HK-2 (cell line): Measurements from ENCODE around the gene ARID5A.
A peak's percentile ranks its signal among the peaks of the same experiment; 100 is the strongest.
"Not testable (repeated sequence)": the region's sequence is repeated elsewhere in the genome, so short reads cannot be mapped to it uniquely, and the experiment has no call there.

Source experiments
- DNase-seq: peaks from one replicate; pipeline ENCODE4 v3.0.0-alpha.2; 2018; ENCODE audit not compliant: unreplicated experiment

The ARID5A gene, protein sequence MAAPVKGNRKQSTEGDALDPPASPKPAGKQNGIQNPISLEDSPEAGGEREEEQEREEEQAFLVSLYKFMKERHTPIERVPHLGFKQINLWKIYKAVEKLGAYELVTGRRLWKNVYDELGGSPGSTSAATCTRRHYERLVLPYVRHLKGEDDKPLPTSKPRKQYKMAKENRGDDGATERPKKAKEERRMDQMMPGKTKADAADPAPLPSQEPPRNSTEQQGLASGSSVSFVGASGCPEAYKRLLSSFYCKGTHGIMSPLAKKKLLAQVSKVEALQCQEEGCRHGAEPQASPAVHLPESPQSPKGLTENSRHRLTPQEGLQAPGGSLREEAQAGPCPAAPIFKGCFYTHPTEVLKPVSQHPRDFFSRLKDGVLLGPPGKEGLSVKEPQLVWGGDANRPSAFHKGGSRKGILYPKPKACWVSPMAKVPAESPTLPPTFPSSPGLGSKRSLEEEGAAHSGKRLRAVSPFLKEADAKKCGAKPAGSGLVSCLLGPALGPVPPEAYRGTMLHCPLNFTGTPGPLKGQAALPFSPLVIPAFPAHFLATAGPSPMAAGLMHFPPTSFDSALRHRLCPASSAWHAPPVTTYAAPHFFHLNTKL

DNA sequence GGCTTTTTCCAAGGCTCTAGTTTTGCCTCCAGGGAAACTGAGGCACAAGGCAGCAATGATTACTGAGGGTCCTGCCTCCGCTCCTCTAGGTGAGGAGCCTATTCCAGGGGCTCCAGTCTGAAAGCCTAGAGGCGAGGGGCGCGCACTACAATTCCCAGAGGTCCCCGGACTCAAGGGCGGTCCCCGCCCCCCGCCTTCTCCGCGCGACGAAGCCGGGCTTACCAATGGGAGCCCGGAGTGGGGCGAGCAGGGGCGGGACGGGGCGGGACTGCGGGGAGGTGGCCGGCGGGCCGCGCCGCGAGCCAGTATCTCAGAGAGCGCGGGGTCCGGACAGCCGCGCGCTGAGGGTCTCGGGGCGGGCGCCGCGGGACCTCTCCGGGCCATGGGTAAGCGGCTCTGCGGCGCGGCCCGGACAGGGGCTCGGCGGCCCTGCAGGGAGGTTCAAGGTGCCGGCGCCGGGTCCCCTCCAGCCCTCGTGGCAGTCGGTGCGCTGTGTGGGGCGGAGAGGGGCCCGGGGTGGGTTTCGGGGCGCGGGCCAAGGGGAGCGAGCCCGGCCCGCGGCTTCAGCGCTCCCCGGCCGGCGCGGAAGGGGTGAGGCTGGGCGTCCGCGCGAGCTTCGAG is at the start of gene ARID5A:
Gene ARID5A (plus strand): TSS at position 308 of the 621 bp plus-strand sequence. CDS start 75 bp downstream, at position 383.
- DNase-seq, result peak; percentile 85

DNA sequence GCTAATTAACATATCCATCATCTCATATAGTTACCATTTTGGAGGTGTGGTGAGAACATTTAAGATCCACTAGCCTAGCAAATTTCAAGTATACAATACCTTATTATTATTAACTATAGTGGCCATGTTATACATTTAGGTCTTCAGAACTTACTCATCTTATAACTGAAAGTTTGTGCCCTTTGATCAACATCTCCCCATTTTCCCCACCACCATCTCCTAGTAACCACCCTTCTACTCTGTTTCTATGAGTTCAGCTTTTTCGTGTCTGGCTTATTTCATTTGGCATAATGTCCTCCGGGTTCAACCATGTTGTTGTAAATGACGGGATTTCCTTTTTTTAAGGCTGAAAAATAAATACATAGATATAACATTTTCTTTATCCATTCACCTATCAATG is 47.3 kb upstream of the ARID5A start:
- no peak for DNase-seq

DNA sequence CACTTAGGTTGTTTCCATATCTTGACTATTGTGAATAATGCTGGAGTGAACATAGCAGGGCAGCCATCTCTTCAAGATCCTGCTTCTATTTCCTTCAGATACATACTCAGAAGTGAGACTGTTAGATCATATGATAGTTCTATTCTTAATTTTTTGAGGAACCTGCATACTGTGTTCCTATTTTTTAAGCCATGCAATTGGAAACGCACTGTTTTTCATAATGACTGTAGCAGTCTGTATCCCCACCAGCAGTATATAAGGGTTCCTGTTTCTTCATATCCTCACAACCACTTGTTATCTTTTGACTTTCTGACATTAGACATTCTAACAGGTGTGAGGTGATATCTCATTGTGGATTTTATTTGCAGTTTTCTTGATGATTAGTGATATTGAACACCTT is 46.9 kb upstream of the ARID5A start:
- DNase-seq, result no peak

DNA sequence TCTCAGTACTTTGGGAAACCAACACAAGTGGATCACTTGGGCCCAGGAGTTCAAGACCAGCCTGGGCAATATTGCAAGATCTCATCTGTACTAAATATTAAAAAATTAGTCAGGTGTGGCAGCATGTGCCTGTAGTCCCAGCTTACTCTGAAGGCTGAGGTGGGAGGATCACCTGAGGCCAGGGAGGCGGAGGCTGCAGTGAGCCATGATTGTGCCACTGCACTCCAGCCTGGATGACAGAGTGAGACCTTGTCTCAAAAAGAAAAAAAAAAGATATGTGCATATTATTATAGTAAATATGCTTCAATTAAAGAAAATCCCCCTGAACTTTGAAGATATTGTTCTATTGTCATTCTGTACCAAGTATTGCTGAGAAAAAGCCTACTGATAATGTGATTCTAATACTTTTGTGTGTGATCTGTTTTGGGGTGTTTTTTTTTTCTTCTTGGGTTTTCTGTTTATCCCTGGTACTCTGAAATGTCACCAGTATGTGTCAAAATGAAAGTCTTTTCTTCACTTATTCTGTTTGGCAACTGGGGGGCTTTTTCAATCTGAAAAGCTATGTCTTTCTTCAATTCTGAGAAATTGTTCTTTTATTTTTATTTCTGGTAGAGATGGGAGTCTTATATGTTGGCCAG is 44.6 kb upstream of the ARID5A start:
- no peak for DNase-seq

DNA sequence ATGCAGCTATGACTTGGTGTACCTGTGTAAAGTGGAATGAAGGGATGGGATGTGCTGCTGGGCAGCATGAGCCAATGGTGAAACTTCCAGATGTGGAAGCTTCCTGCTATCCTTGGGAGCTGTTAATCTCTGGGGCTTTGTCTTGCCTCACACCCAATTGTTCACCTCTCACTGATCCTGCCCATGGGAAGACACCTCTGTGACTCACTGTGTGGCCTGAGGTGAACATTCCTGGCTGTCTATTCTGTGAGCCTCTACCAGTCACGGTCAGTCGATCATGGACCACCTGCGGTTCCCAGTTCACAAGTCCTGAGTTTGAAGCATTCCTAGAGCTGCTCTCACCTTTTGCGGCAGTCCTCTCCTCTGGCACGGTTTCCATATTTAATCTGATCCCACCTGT is 43.5 kb upstream of the ARID5A start:
- peak; percentile 81 for DNase-seq

DNA sequence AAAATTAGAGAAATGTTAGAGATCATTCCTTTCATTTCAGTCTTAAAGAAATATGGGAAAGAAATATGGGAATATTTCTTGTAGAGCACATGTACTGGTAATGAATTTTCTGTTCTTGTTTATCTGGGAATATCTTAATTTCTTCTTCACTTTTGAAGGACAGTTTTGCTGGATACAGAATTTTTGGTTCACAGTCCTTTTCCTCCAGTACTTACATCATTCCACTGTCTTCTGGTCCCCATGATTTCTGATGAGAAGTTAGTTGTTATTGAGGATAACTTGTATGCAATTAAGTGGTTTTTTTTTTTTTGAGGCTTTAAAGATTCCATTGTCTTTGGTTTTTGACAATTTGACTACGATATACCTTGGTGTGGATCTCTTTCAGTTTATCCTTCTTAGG is 42.4 kb upstream of the ARID5A start:
- no peak for DNase-seq

DNA sequence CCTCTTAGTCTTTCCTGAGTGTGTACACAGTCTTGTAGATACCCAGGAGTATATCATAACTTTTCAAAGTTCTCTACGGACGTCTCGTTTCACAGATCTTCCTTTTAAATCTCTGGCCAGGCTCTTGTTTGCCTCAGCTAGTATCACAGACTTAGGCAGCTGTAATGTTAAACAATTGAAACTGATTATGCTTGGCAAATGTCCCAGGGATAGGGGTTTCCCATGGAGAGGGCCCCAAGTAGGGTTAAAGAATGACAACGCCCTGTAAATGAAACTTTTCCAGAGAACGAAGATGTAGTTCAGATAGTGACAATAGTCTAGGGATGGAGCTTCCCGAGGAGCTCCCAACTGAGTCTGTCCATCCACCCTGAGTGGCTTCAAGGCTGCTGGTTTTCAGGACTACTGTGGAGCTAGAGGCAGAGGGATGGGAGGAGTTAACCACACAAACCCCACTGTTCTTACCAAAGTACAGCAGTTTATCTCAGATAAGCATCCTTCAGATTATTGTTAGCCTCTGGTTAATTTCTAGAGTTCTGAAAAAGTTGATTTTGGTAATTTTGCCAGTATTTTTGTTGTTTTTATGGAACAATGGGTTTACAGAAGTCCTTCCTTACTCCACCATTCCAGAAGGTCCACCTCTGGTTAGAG is 40.4 kb upstream of the ARID5A start:
- no peak for DNase-seq

DNA sequence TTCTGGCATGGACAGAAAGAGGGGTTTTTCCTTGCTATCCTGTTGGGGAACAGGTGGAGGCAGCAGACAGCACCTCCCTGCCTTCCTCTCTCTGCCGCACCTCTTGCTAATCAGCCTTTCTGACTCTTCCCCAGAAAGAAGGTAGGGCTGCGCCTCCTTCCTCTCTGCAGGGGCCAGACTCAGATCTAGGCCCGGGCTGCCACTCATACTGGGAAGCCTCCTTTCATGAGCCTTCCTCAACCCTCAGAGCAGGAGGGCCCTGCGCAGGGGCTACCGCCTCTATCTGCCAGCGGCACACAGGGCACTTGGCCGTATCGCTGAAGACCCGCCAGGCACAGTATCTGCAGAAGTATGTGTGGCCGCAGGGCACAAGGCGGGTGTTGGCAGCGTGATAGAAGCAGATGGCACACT is 38.5 kb upstream of the ARID5A start:
- DNase-seq, result no peak

DNA sequence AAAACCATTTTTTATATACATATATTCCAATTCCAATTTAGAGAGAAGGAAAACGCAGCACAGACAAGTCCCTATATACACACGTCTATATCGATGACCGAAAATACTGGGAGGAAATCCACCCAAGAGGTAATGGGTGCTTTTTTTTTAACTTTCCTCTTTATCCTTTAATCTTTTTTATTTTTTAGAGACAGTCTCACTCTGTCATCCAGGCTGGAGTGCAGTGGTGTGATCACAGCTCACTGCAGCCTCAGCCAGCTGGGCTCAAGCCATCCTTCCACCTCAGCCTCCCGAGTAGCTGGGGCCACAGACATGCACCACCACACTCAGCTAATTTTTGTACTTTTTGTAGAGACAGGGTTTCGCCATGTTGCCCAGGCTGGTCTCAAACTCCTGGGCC is 37.9 kb upstream of the ARID5A start:
- DNase-seq, result not testable (repeated sequence)

DNA sequence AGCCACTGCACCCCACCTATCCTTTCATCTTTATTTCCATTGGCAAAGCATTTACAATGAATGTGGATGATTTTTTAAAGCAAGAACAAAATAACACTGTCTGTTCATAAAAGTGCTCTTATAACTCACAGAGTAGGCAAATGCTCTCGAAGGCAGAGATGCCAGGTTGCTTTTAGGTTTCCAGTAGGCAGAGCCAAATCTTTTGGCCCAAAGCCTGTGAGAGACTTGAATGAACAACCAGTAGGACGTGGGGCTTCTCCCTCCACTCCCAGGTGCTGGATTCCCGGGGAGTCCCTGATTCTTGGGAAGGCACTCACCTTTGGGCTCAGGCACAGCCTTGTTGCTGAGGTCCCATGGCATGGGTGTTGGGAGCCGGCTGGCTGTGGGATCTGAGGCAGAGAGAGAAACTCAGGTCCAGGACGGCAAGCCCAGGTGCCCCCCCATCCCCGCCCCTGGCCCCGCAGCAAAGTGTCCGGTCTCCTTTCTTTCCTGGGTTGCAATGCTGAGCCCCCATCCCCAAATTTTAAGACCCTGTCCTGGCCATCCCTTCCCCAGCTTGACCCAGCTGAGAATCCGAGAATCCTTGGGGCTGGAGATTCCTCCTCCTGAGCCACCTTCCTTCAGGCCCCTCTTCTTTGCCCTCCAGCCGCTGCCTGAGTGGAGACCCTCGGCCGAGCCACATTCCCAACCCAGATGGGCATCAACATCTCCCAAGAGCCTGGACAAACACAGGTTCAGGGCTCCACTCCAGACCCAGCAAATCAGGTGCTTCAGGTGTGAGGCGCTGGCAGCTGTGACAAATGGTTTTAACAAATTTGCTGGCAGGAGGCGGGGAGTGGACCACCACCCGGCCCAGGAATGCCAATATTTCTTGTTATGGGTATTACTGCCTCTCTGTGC is 37.2 kb upstream of the ARID5A start:
- DNase-seq, result no peak

DNA sequence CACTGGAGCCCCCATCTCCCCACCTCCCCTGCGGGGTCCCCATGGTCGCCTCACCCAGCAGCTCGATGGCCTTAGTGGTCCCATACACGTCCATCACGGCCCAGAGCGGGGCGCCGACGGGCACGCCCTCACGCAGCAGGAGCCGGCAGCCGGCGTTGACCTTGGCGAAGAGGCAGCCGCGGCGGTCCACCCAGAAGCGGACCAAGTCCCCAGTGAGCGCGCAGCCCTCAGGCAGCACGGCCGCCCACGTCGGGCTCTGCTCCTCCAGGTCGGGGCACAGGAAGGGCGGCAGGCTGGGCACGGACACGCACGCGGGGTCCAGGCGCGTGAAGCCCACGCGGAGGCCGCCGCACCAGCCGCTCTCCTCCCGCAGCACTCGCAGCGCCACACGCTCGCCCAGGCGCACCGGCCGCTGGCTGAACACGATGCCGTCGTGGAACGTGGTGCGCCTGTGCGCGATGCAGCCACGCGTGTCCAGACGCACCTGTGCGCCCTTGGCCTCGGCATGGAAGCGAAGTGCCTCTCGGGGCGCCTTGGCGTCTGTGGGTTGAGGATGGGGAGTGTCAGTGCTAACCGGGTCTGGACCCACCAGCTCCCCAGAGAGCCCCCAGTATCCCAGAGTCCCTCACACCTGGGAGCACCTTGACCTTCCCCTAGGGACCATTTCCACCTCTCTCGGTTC is 36.0 kb upstream of the ARID5A start:
- DNase-seq, result no peak

DNA sequence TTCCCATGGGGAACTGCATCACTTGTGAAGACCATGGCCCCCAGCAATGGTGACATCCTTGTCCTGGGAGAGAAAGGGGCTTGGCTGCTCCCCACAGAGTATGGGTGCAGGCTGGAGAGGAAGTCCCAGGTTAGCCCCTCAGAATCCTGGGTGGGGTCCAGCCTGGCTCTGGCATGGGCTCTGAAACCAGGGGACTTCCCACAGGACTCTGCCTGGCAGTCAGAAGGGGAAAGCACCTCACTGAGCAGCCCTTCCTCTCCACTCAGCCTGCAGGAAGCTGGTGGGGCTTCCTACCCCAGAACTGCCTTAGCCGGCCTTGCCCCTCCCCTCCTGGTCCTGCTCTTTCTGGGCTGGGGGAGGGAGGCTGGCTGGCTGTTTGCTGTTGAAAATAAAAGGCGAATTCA is 35.1 kb upstream of the ARID5A start:
- no peak for DNase-seq

DNA sequence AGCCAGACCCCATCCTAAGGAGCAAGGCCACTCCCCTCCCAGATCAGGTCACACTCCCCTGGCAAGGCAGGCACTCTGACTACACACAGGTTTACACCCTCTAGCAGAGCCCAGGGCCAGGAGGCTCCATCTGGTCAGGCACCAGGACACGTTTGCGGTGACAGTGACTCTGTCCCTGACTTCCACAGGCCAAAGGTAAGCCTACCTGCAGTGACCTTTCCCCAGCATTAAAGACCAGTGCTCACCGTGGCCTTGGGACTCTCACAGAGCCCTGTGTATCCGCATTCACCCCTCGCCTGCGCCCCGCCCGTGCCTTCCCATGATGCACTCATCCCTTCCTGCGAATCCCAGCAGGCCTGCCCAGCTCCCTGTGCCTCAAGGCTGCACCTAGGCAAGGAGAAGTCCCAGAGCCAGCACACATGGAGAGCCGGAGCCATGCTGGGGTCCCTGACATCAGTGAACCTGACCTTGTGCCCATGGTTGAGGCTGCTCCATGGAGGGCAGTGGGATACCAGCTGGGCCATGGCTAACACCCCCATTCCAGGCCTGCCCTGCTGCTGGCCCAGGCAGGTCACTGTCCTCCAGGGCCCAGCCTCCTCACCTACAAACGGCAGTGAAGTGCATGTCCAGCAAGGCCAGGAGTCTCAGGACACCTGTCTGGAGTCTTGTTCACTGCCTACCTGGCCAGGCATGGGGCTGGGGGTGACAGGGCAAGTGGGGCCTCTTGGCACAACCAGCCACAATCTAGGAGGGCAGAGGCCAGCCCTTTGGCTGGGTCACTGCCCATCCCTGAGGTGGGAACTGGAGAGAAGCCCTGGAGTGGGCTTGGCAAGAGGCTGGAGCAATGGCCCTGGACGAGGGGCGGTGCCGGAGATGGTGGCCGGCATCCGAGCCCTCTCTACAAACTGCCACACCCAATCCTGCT is 34.4 kb upstream of the ARID5A start:
- no peak for DNase-seq

DNA sequence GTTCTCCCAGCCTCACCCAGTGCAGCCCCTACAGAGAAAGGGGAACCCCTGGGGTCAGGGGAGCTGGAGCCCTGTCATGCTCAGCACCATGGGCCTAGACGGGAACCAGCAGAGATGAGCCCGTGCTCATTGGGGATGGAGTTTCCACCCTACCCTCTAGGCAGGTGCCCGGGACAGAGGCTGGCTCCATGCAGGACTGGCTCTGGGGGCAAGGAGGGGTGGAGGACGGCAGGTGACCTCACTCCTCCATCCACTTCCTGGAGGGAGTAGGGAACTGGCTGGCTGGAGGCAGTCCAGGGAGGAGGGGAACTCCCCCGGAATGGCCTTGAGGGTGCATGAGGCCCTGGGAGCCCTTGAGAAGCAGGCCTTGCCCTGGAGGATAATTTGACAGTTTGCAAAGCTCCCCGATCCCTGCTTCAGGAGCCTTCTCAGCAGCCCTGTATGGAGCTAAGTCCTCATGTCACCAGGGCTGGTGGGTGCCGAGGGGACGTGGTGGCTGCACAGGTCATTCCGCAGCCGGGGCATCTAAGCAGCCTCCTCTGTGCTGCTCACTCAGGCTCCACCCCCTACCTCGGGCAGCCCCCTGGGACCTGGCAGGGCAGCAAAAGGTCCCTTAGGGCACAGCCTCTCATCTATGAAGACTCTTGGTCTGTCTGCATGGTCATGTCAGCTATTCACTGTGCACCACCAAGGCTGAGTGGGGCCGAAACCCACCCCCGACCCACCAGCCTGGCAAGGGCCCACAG is 33.5 kb upstream of the ARID5A start:
- DNase-seq, result no peak

DNA sequence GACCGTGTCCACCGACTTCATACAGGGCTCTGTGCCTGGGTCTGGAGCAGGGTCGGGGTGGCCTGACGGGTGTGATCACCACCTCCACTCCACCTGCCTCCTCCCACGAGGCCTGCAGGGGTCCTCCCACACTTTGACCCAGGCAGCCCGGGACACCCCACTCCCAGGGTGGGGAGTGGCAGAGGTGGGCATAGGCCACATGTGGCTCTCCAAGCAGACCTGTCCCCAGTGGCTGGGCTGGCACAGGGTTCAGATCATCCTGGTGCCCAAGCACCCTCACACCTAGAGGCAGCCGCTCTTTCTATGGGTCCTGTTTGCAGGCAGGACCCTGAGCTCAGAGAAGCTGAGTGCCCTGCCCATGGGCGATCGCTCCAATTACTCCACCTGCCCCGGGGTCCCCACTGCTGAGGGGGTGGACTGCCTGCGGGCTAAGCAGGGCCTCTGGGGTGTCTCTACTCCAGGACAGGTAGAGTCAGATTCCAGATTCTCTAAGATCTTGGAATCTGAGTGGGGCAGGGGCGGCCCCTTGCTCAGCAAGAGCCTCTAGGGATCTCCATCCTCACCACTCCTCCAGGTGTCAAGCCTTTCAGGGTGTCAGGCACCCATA is 32.8 kb upstream of the ARID5A start:
- no peak for DNase-seq

DNA sequence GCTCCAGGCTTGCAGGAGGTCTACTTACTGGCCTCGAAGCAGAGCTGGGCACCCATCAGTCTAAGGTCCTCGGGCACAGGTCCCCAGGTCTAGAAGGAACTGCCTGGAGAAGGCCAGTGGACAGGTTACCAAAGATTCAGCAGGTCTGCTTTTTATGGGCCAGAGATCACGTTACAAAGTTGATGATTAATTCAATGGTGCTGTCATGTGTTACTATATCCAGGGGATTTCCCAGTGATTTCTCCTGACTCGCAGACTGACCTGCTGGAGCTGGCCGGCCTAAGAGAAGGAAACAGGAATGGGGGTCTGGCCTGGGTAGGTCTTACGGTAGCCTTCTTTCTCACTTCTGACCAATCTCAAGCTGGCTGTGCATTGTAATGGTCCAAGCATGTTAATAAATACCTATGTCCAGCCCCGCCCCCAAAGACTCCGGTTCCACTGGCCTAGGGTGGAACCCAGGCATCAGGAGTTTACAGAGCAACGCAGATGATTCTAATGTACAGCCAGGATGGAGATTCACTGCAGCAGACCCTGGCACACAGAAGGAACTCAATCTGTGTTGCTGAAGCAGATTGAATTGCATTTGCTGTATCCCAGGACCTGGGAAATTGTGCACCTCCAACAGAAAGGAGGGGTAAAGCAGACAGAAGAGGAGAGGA is 31.2 kb upstream of the ARID5A start, which contains the start of gene NEURL3:
Gene NEURL3 (minus strand): TSS at position 127 of the 659 bp plus-strand sequence. CDS start 71 bp downstream, at position 56.
- DNase-seq, result peak; percentile 82
